Measurements from ENCODE around the gene NTSR2. TPM values are rescaled to one million over a fixed set of nuclear protein-coding genes. Genes with fewer than 3 reads are reported as not detected.

NTSR2 gene
- total RNA-seq, 4 donors from 2014 or later, result 0.87 to 4.2 (median 2.1) TPM; not detected in 1

DNA sequence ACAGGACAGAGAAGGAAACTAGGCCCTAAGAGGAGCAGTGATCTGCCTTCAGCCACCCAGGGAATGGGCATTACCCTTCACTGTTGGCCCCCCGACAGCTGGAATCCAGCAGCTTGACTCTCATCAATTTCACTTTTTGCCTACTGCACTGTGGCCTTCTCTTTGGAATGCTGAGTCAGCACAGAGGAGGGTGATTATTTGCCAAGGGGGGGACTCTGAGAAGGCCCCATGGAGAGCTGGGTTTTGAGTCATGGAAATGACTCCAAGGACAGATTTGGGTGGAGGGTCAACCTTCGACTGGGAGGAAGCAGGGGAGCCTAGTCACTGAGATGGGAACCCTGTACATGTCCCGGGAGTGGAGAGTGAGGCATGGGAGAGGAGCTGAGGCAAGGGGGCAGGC lies 38.1 kb upstream of the NTSR2 start:
- DNase-seq (ENCODE audit: low spot score in 2 of 2), result no peak
- no peaks in the 10 kb centered on the region for H3K36me3 ChIP-seq
- no peak for TF ChIP-seq CTCF (IDR thresholded peaks at IDR 0.05)
- no peak for TF ChIP-seq POLR2A (IDR thresholded peaks at IDR 0.05)
- TF ChIP-seq EP300 (IDR thresholded peaks at IDR 0.05), result no peak
- H3K9me3 ChIP-seq, result no peaks in the 10 kb centered on the region
- peaks cover 0 to 27% (median 14%) of the 10 kb centered on the region in 4 donors for H3K4me1 ChIP-seq
- H3K4me3 ChIP-seq, result no peak overlapping the region
- WGBS, 2 donors, result 69 to 71% methylated on average over 3 of the region's 3 CpGs
- peak overlapping the region in 2 of 4 donors; percentile 29 to 42 for H3K27ac ChIP-seq
- H3K27me3 ChIP-seq, result no peaks in the 10 kb centered on the region

DNA sequence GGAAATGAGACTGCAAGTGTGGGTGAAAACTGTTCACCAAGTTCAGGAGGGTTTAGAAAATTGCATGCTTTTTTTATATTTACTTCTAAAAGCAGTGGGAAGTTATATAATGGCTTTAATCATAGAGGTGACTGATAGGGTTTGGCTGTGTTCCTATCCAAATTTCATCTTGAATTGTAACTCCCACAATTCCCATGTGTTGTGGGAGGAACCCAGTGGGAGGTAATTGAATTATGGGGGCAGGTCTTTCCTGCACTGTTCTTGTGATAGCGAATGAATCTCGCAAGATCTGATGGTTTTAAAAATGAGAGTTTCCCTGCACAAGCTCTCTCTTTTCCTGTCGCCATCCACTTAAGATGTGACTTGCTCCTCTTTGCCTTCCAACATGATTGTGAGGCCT lies 35.7 kb upstream of the NTSR2 start:
- 92 to 96% methylated on average over 3 of the region's 3 CpGs for WGBS, 2 donors
- H3K27me3 ChIP-seq, result no peaks in the 10 kb centered on the region
- TF ChIP-seq EP300 (IDR thresholded peaks at IDR 0.05) (no peak), POLR2A (IDR thresholded peaks at IDR 0.05) (no peak), CTCF (IDR thresholded peaks at IDR 0.05) (no peak)
- H3K36me3 ChIP-seq, result no peaks in the 10 kb centered on the region
- no peak for DNase-seq (ENCODE audit: low spot score in 2 of 2)
- H3K9me3 ChIP-seq, result no peaks in the 10 kb centered on the region
- peaks cover 0 to 12% (median 5%) of the 10 kb centered on the region in 4 donors for H3K4me1 ChIP-seq
- no peak overlapping the region for H3K4me3 ChIP-seq
- H3K27ac ChIP-seq, result no peak overlapping the region

GRCh38 chr2:11705063-11705462 lies 35.1 kb upstream of the NTSR2 start:
- H3K27me3 ChIP-seq, result no peaks in the 10 kb centered on the region
- TF ChIP-seq EP300 (IDR thresholded peaks at IDR 0.05) (no peak), POLR2A (IDR thresholded peaks at IDR 0.05) (no peak), CTCF (IDR thresholded peaks at IDR 0.05) (no peak)
- H3K4me3 ChIP-seq, result no peak overlapping the region
- no peaks in the 10 kb centered on the region for H3K9me3 ChIP-seq
- H3K4me1 ChIP-seq, result peaks cover 0 to 6% (median 1%) of the 10 kb centered on the region in 4 donors
- H3K36me3 ChIP-seq, result no peaks in the 10 kb centered on the region
- no peak overlapping the region for H3K27ac ChIP-seq
- 84 to 88% methylated on average over 4 of the region's 4 CpGs for WGBS, 2 donors
- no peak for DNase-seq (ENCODE audit: low spot score in 2 of 2)

GRCh38 chr2:11703700-11704099 lies 33.7 kb upstream of the NTSR2 start:
- no peak for DNase-seq (ENCODE audit: low spot score in 2 of 2)
- H3K4me1 ChIP-seq, result peaks cover 0 to 9% (median 2%) of the 10 kb centered on the region in 4 donors
- H3K27ac ChIP-seq, result no peak overlapping the region
- WGBS, 2 donors, result 45 to 69% methylated on average over 1 of the region's 1 CpG
- TF ChIP-seq POLR2A (IDR thresholded peaks at IDR 0.05), result no peak
- no peak for TF ChIP-seq CTCF (IDR thresholded peaks at IDR 0.05)
- no peak for TF ChIP-seq EP300 (IDR thresholded peaks at IDR 0.05)
- H3K27me3 ChIP-seq, result no peaks in the 10 kb centered on the region
- H3K4me3 ChIP-seq, result no peak overlapping the region
- no peaks in the 10 kb centered on the region for H3K9me3 ChIP-seq
- no peaks in the 10 kb centered on the region for H3K36me3 ChIP-seq

- H3K9me3 ChIP-seq, result no peaks in the 10 kb centered on the region
- no peak overlapping the region for H3K27ac ChIP-seq
- 87 to 89% methylated on average over 2 of the region's 2 CpGs for WGBS, 2 donors
- DNase-seq (ENCODE audit: low spot score in 2 of 2), result no peak
- TF ChIP-seq CTCF (IDR thresholded peaks at IDR 0.05) (no peak), POLR2A (IDR thresholded peaks at IDR 0.05) (no peak), EP300 (IDR thresholded peaks at IDR 0.05) (no peak)
- H3K4me1 ChIP-seq, result peaks cover 0 to 17% (median 7%) of the 10 kb centered on the region in 4 donors
- no peaks in the 10 kb centered on the region for H3K36me3 ChIP-seq
- no peaks in the 10 kb centered on the region for H3K27me3 ChIP-seq
- no peak overlapping the region for H3K4me3 ChIP-seq
Observed at GRCh38 chr2:11702946-11703345, 33.0 kb upstream of the NTSR2 start.

Data from tibial nerve (tissue), 4 donors.